Measurements from ENCODE around the gene CDYL.

The CDYL gene

GRCh38 chr6:4802312-4802935, 26.2 kb downstream of the CDYL start:
- DNase-seq (ENCODE audit: low read depth in 2 of 3, low spot score in 2 of 3) = no peak

- DNase-seq (ENCODE audit: low read depth in 2 of 3, low spot score in 2 of 3) = no peak
Observed at GRCh38 chr6:4803343-4803744, 27.1 kb downstream of the CDYL start.

GRCh38 chr6:4804095-4804494, 27.9 kb downstream of the CDYL start:
- no peak for DNase-seq (ENCODE audit: low read depth in 2 of 3, low spot score in 2 of 3)

GRCh38 chr6:4805553-4806336, 29.5 kb downstream of the CDYL start:
- DNase-seq (ENCODE audit: low read depth in 2 of 3, low spot score in 2 of 3) = no peak

GRCh38 chr6:4806337-4806725, 30.1 kb downstream of the CDYL start:
- no peak for DNase-seq (ENCODE audit: low read depth in 2 of 3, low spot score in 2 of 3)

GRCh38 chr6:4806791-4807190, 30.6 kb downstream of the CDYL start:
- no peak for DNase-seq (ENCODE audit: low read depth in 2 of 3, low spot score in 2 of 3)

- no peak for DNase-seq (ENCODE audit: low read depth in 2 of 3, low spot score in 2 of 3)
Observed at GRCh38 chr6:4808396-4808795, 32.2 kb downstream of the CDYL start.

- DNase-seq (ENCODE audit: low read depth in 2 of 3, low spot score in 2 of 3) = no peak
Observed at GRCh38 chr6:4809999-4810918, 34.1 kb downstream of the CDYL start.

GRCh38 chr6:4812068-4812467, 35.9 kb downstream of the CDYL start:
- no peak for DNase-seq (ENCODE audit: low read depth in 2 of 3, low spot score in 2 of 3)

GRCh38 chr6:4813055-4813454, 36.9 kb downstream of the CDYL start:
- DNase-seq (ENCODE audit: low read depth in 2 of 3, low spot score in 2 of 3) = no peak

GRCh38 chr6:4814212-4814611, 38.0 kb downstream of the CDYL start:
- DNase-seq (ENCODE audit: low read depth in 2 of 3, low spot score in 2 of 3) = no peak

GRCh38 chr6:4814987-4815386, 38.8 kb downstream of the CDYL start:
- no peak for DNase-seq (ENCODE audit: low read depth in 2 of 3, low spot score in 2 of 3)

GRCh38 chr6:4815584-4815983, 39.4 kb downstream of the CDYL start:
- DNase-seq (ENCODE audit: low read depth in 2 of 3, low spot score in 2 of 3) = no peak

GRCh38 chr6:4816904-4817303, 40.7 kb downstream of the CDYL start:
- no peak for DNase-seq (ENCODE audit: low read depth in 2 of 3, low spot score in 2 of 3)

GRCh38 chr6:4817551-4817950, 41.3 kb downstream of the CDYL start:
- no peak for DNase-seq (ENCODE audit: low read depth in 2 of 3, low spot score in 2 of 3)

- DNase-seq (ENCODE audit: low read depth in 2 of 3, low spot score in 2 of 3) = no peak
Observed at GRCh38 chr6:4818272-4818938, 42.2 kb downstream of the CDYL start.

- no peak for DNase-seq (ENCODE audit: low read depth in 2 of 3, low spot score in 2 of 3)
Observed at GRCh38 chr6:4819706-4820283, 43.6 kb downstream of the CDYL start.

- DNase-seq (ENCODE audit: low read depth in 2 of 3, low spot score in 2 of 3) = no peak
Observed at GRCh38 chr6:4820704-4821276, 44.6 kb downstream of the CDYL start.

GRCh38 chr6:4822476-4822875, 46.3 kb downstream of the CDYL start:
- DNase-seq (ENCODE audit: low read depth in 2 of 3, low spot score in 2 of 3) = no peak

- DNase-seq (ENCODE audit: low read depth in 2 of 3, low spot score in 2 of 3) = no peak
Observed at GRCh38 chr6:4828187-4828698, 52.0 kb downstream of the CDYL start.

Measured in activated CD8-positive, alpha-beta memory T cell treated with anti-CD3 and anti-CD28 coated beads for 48 hours (primary cell).